ENCODE results near the gene ZNRF2. TPM values are rescaled to one million over a fixed set of nuclear protein-coding genes. Genes with fewer than 3 reads are reported as not detected.

Gene ZNRF2
- total and polyA plus RNA-seq, 2 of the 13 experiments (the other 11 are each of a cell fraction or from before 2014, with no cell fraction given): 3.5 to 7.7 TPM

GRCh38 chr7:30284298-30285066 lies at the start of gene ZNRF2 (continued):
- TF ChIP-seq MXD3 (CRISPR knock-in tag; IDR thresholded peaks at IDR 0.05) (peak; percentile 76), TBX2 (CRISPR knock-in tag; IDR thresholded peaks at IDR 0.05; ENCODE audit: borderline replicate concordance) (peak; percentile 83), KDM1A (CRISPR knock-in tag; IDR thresholded peaks at IDR 0.05) (no peak), ZSCAN20 (CRISPR knock-in tag; IDR thresholded peaks at IDR 0.05; ENCODE audit: borderline replicate concordance) (no peak), BRF2 (CRISPR knock-in tag; IDR thresholded peaks at IDR 0.05) (peak; percentile 16), ZFP36L2 (CRISPR knock-in tag; IDR thresholded peaks at IDR 0.05) (no peak), ZNF205 (CRISPR knock-in tag; IDR thresholded peaks at IDR 0.05) (0 out of 2 replicates have a peak, but pooled peaks have one; percentile 42), SP1 (IDR thresholded peaks at IDR 0.05) (no peak), SP1 (CRISPR knock-in tag; IDR thresholded peaks at IDR 0.05) (peak; percentile 93), ZNF350 (CRISPR knock-in tag; IDR thresholded peaks at IDR 0.05; ENCODE audit: borderline replicate concordance, low read depth) (peak; percentile 63; the same call in 1 of the 2 replicates), ZFP37 (CRISPR knock-in tag; IDR thresholded peaks at IDR 0.05; ENCODE audit: borderline replicate concordance) (peak; percentile 32; the same call in 1 of the 2 replicates), ZNF138 (CRISPR knock-in tag; IDR thresholded peaks at IDR 0.05; ENCODE audit: low read depth) (peak; percentile 89), ZNF891 (CRISPR knock-in tag; IDR thresholded peaks at IDR 0.05) (no peak), CBFB (CRISPR knock-in tag; IDR thresholded peaks at IDR 0.05) (peak; percentile 65), MXD4 (CRISPR knock-in tag; IDR thresholded peaks at IDR 0.05) (peak; percentile 97), CSRNP2 (CRISPR knock-in tag; conservative IDR thresholded peaks at IDR 0.05; ENCODE audit: low read depth) (no peak), ZNF607 (CRISPR knock-in tag; IDR thresholded peaks at IDR 0.05; ENCODE audit: borderline replicate concordance) (0 out of 2 replicates have a peak, but pooled peaks have one; percentile 7), IRF1 (CRISPR knock-in tag; IDR thresholded peaks at IDR 0.05; ENCODE audit: low read depth) (0 out of 2 replicates have a peak, but pooled peaks have one; percentile 75), ZNF513 (CRISPR knock-in tag; conservative IDR thresholded peaks at IDR 0.05) (no peak), GABPB1 (CRISPR knock-in tag; IDR thresholded peaks at IDR 0.05) (peak; percentile 87), ZNF556 (CRISPR knock-in tag; IDR thresholded peaks at IDR 0.05; ENCODE audit: borderline replicate concordance) (0 out of 2 replicates have a peak, but pooled peaks have one; percentile 26), POLR2A (IDR thresholded peaks at IDR 0.05; ENCODE audit: insufficient read depth in 1 of 2, low read depth in 2 of 2, low read length in 2 of 2) (peak; percentile 46 to 64), ZNF441 (CRISPR knock-in tag; IDR thresholded peaks at IDR 0.05; ENCODE audit: borderline replicate concordance) (peak; percentile 62; the same call in 1 of the 2 replicates), E2F5 (CRISPR knock-in tag; conservative IDR thresholded peaks at IDR 0.05) (peak; percentile 38; the same call in 1 of the 2 replicates)

Data from HepG2 (cell line).